Activated gamma-delta T cell treated with anti-CD3 and anti-CD28 coated beads, Interleukin-2, amount 50 U/mL, for 16 hours (primary cell): Measurements from ENCODE around the gene MACC1.

Experiments
- DNase-seq: peaks from one replicate; pipeline ENCODE4 v3.0.0-alpha.2; 2020; ENCODE audit warnings: low read depth

The MACC1 gene

GRCh38 chr7:20172736-20173334, 44.3 kb downstream of the MACC1 start:
- no peak for DNase-seq

- no peak for DNase-seq
Measured at GRCh38 chr7:20170633-20171032, 46.6 kb downstream of the MACC1 start.

DNA sequence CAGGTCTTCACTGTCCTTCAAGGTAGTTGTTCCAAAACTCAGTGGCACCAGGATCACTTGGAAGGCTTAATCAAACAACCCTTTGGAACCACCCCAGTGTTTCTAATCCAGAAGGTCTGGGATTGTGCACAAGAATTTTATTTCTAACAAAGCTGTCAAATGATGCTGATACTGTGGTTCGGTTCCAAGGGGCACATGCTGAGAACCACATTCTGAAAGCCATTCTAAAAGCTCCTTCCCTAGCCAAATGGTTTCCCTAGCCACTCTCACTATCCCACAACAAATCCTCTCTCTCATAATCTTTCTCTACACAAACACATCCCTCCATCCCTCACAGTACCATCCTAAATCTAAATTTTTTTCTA, 52.1 kb downstream of the MACC1 start:
- DNase-seq: no peak

- DNase-seq: no peak
Measured at GRCh38 chr7:20164425-20165145, 52.6 kb downstream of the MACC1 start.

DNA sequence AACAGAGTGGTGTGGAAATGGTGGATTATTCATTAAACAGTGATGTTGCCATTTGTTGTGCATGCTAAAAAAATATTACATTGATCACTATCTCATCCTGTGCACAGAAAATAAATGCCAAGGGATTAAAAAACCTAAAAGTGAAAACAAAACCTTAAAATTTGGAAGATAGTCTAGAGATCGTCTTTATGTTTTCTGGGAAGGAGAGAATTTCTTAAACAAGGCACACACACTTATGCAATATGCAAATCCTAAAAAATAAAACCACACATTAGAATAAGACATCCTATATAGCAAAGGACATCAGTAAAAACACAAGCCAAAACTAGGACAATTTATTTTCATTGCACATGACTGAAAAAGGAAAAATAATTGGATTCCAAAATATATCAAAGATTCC, 54.5 kb downstream of the MACC1 start:
- no peak for DNase-seq

DNA sequence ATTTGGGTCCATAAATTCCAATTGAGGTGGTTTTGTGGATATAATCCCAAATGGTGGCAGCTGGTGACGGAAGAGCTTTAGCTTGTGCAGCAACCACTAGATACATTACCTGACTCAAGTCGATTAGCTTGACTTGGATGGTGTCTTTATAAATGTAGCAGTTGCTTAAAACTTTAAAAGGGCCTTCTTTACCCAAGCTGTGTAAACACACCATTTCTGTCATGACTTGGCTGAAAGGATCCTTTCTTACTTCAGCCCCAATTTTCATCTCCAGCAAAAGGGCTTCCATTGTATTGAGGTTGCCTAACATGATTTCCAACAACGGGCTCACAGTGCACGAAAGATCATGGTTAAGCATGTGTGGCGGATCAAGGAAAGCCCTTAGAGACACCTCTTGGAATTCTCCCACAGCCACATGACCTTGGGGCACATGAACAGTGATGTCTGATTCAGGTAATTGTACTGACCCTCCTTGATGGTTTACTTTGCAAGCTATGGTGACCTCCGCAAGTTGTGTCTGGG, 57.9 kb downstream of the MACC1 start:
- DNase-seq: no peak

DNA sequence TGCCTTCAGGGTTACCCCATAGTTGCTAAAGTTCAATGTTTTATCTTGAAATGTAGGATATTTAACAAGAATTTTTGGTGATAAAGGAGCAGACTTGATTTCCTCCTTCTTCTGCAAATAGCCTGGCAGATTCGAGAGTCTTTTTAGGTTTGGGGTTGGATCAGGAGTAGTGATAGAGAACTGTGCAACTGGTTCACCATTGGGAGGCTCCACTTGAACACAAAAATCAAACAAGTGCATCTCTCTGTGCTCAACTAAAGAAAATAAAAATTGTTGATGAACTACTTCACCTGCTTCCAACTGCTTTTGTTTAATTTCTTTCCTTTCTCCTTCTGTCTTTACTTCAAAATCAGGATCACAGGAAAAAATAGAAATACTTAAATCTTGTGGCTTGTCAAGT, 58.5 kb downstream of the MACC1 start:
- no peak for DNase-seq

- DNase-seq: no peak
Measured at GRCh38 chr7:20157456-20157855, 59.7 kb downstream of the MACC1 start.

- no peak for DNase-seq
Measured at GRCh38 chr7:20153999-20154398, 63.2 kb downstream of the MACC1 start.

DNA sequence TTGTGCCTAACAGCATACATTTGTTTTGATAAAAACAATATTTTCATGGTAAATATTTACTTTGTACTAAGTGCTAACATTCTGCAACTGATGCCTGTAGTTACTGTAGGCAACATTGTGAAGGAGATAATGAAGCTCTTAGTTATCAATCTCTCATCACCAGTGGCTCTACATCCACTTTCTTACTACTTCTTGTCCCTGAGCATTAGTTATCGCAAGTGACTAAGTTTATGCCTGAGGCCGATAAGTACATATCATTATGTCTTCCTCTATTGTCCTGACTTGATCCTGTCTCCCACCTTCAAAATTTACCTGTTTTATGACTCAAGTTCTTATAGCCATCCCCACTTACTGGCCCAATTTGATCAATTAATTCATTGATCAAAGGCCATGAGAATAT, 63.6 kb downstream of the MACC1 start:
- no peak for DNase-seq

GRCh38 chr7:20152511-20152910, 64.7 kb downstream of the MACC1 start:
- DNase-seq: no peak

GRCh38 chr7:20151708-20152456, 65.3 kb downstream of the MACC1 start:
- DNase-seq: no peak

GRCh38 chr7:20146451-20146850, 70.7 kb downstream of the MACC1 start:
- no peak for DNase-seq

DNA sequence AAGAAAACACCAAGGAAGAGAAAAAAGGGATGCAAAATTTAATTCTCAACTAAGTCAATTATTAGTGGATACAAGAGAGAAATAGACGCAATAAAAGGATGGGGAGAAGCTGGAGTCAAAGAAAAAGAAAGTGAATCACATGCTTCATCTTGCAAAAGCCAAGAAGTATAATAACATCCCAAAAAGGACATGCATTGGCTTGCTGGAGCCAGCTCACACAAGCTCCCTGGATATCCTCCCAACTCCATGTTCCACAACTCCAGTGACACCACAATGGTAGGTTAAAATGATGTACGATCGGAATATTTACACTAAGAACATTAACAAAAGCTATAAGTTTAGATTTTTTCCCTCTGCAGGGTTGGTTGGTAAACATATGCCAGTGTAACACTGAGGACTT, 72.4 kb downstream of the MACC1 start:
- DNase-seq: no peak

DNA sequence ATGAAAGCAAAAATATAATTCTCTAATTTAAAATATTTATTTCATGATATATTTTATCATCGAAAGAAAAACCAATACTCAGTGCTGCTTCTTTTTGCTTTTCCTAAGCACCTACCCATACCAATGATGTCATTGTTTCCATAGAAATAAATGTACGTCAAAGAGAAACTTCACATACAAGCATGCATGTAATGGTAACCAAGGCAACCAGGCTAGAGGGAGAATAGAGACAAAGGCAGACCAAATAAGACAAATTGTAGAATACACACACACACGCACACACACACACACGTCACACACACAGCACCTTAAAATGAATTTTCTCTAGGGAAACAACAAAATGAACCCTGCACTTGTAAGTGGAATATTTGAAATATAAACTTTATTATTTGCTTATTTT, 75.5 kb downstream of the MACC1 start:
- DNase-seq: no peak

DNA sequence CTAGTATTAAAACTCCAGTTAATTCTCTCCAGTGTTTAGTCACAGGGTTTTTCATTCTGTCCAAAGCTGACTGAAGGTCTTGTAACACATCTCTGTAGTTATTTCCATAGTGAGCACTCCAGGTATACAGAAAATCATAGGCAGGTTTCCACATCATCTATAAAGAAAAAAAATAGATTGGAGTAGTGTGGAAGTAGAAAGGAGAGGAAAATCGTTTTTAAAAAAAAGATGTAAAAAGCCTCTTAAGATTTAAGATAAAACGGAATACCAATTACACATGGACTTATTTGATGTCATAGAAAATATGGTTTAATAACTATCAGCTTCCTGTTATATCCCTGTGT, 76.2 kb downstream of the MACC1 start:
- no peak for DNase-seq

GRCh38 chr7:20140291-20141001, 76.7 kb downstream of the MACC1 start:
- DNase-seq: no peak

DNA sequence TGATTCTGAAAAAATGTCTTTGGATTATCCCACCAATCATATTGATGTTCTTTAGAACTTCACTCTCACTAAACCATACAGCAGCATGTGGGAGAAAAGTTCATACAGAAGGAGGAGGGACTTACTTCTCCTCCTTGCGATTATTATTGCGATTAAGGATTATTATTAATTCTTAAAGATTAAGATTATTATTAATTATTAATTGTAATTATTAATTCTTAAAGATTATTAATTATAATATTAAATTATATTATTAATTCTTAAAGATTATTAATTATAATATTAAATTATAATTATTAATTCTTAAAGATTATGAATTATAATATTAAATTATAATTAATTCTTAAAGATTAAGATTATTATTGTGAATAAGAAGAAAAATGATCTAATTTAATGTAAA, 80.5 kb downstream of the MACC1 start:
- no peak for DNase-seq

- DNase-seq: no peak
Measured at GRCh38 chr7:20133803-20134202, 83.4 kb downstream of the MACC1 start.

- no peak for DNase-seq
Measured at GRCh38 chr7:20132585-20132984, 84.6 kb downstream of the MACC1 start.

DNA sequence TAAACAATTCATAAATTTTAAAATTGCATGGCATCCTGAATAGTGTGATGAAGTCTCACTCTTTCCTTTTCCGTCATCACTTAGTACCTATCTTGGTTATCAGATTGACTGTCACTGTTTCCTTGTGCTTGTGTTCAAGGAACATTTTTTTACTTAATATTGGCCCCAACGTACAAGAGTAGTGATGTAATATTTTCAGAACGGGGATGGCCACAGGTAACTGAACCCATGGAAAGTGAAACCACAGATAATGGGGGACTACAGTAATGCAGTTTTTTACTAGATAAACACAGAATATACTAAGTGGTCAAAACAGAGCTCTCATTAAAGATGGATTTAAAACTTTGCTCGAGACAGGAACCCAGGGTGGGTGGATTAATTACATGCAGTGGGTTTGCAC, 85.4 kb downstream of the MACC1 start:
- no peak for DNase-seq

DNA sequence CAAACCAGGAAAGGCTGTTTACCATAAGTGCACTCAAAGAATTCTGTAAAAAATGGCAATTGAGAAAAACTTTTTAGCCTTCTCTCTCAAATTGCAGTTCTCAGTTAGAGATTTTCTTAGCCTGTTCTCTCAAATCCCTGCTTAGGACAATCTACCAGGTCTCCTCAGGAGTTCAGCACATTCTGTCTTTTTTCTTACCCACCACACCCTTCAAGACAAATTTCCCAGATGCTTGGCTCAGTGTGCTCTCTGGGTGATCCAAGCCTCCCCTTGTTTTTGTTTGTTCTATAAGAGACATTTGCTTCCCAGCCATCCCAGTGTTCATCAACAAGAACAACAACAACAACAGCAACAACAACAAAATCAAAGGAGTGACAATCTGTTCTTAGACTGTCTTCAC, 87.3 kb downstream of the MACC1 start:
- DNase-seq: no peak

DNA sequence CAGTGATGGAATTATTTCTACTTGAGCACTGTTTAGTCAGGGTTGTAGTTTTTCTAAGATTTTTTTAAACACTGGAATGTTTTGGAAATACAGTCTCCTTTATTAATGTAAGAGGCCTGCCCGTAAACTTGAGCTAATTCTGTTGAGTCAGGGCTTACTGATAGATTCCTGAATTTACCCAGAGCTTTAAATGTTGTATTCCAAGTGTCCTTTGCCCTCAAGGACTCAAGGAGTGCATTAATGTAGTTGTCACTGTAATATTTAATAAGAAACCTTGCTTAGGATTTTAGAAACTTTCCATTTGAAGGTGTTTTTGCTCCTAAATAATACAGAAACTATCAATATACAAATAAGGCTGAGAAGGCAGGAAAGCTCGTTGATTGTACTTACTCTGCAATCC, 89.2 kb downstream of the MACC1 start:
- no peak for DNase-seq
